GM12878 (cell line): ENCODE measurements around the gene EPX. TPM values are rescaled to one million over a fixed set of nuclear protein-coding genes. Genes with fewer than 3 reads are reported as not detected.

Source experiments
- ATAC-seq: fragments of 200-7000 bp; cut with Tn5 transposase; 3 replicates; pipeline ENCODE4 v1.9.1; 2020; ENCODE audit warnings: mild to moderate bottlenecking, moderate library complexity
- BruUV-seq: library from RNA; stranded (reverse); fragments of 400-500 nt; replicated peaks from 2 replicates; lab custom pipeline; 2021; lab: Mats Ljungman, UMichigan
- CTCF ChIA-PET: fragments of 300-600 bp; sonication (Branson Sonifier 250); formaldehyde crosslinking; extraction: SDS; loops from one replicate; lab custom pipeline; 2021; ENCODE audit warnings: inconsistent platforms; lab: Yijun Ruan, JAX
- POLR2A ChIA-PET: fragments of 350-600 bp; formaldehyde crosslinking; extraction: SDS; loops from one replicate; lab custom pipeline; 2021; ENCODE audit warnings: inconsistent platforms; lab: Charles Lee
- RAD21 ChIA-PET: fragments of 300-600 bp; sonication (Branson Sonifier 250); formaldehyde crosslinking; loops from one replicate; lab custom pipeline; 2023; ENCODE audit warnings: antibody characterized with exemption; ENCODE audit not compliant: unreplicated experiment; lab: Charles Lee
- SMC1A ChIA-PET: fragments of 300-600 bp; sonication (Branson Sonifier 250); formaldehyde crosslinking; loops from one replicate; lab custom pipeline; 2023; ENCODE audit not compliant: unreplicated experiment, uncharacterized antibody; lab: Charles Lee
- DNase-seq: peaks from one replicate; pipeline ENCODE4 v3.0.0-alpha.2; 2011; ENCODE audit warnings: low read depth, low spot score
- FAIRE-seq: peaks from 3 replicates; lab custom pipeline; 2011; peaks lifted over from hg19 to GRCh38; lab: Jason Lieb, UNC
- H2AFZ ChIP-seq: 2 replicates; pipeline ENCODE4 v1.6.0; 2011; ENCODE audit warnings: low read depth, low read length, control low read depth; ENCODE audit not compliant: control insufficient read depth
- H3K27ac ChIP-seq: 2 replicates; pipeline ENCODE4 v1.5.1; 2011; ENCODE audit warnings: control low read depth; ENCODE audit not compliant: control insufficient read depth, insufficient read depth
- H3K27me3 ChIP-seq, 2 experiments: replicated peaks in 1 of 2; 2 replicates each; pipeline versions ENCODE4 v1.6.0 to v1.6.1; 2011; ENCODE audit warnings: low read length in 1 of 2; ENCODE audit not compliant: control insufficient read depth in 2 of 2, insufficient read depth in 2 of 2
- H3K36me3 ChIP-seq, 2 experiments: 2 replicates each; pipeline ENCODE4 v1.5.1; 2011; ENCODE audit warnings: low read length in 1 of 2; ENCODE audit not compliant: control insufficient read depth in 2 of 2, insufficient read depth in 2 of 2
- H3K4me1 ChIP-seq: 2 replicates; pipeline ENCODE4 v1.6.1; 2011; ENCODE audit warnings: mild to moderate bottlenecking, low read length, moderate library complexity, mixed read lengths; ENCODE audit not compliant: control insufficient read depth, insufficient read depth
- H3K4me2 ChIP-seq: 2 replicates; pipeline ENCODE4 v1.6.0; 2011; ENCODE audit warnings: control low read depth; ENCODE audit not compliant: control insufficient read depth, insufficient read depth
- H3K4me3 ChIP-seq: fragments of 200-600 bp; sonication (generic); 2 replicates; pipeline ENCODE4 v1.5.1; 2016
- H3K79me2 ChIP-seq: 2 replicates; pipeline ENCODE4 v1.6.0; 2011; ENCODE audit warnings: low read length; ENCODE audit not compliant: control insufficient read depth, insufficient read depth
- H3K9ac ChIP-seq: 2 replicates; pipeline ENCODE4 v1.8.0; 2011; ENCODE audit warnings: low read length, control low read depth, mixed read lengths; ENCODE audit not compliant: control insufficient read depth, insufficient read depth
- H3K9me3 ChIP-seq: replicated peaks from 3 replicates; pipeline ENCODE4 v1.5.1; 2011; ENCODE audit warnings: mild to moderate bottlenecking, low read length; ENCODE audit not compliant: control insufficient read depth, insufficient read depth
- H4K20me1 ChIP-seq: 2 replicates; pipeline ENCODE4 v1.6.0; 2011; ENCODE audit not compliant: control insufficient read depth, insufficient read depth
- BHLHE40 ChIP-seq, 2 experiments: fragments of 450-650 bp in 1 of 2; IDR thresholded peaks; 2 replicates each; pipeline ENCODE4 v1.6.1; 2011 to 2017; ENCODE audit warnings: low read depth in 2 of 2, borderline replicate concordance in 1 of 2, improper control_type of control experiment in 1 of 2, low read length in 1 of 2, mild to moderate bottlenecking in 1 of 2
- CHD1 ChIP-seq: IDR thresholded peaks from 2 replicates; pipeline ENCODE4 v1.6.1; 2012; ENCODE audit warnings: low read depth, low read length, improper control_type of control experiment
- EZH2 ChIP-seq: IDR thresholded peaks from 2 replicates; pipeline ENCODE4 v1.6.1; 2012; ENCODE audit warnings: low read depth, mild to moderate bottlenecking, control low read depth, inconsistent platforms, low read length, borderline replicate concordance; ENCODE audit not compliant: control insufficient read depth
- KDM1A ChIP-seq: fragments of 200-600 bp; sonication (generic); IDR thresholded peaks from 2 replicates; pipeline ENCODE4 v1.6.1; 2016; ENCODE audit warnings: borderline replicate concordance
- NFYB ChIP-seq: IDR thresholded peaks from 2 replicates; pipeline ENCODE4 v1.6.1; 2011; ENCODE audit warnings: low read depth, mild to moderate bottlenecking, low read length, improper control_type of control experiment, moderate library complexity; ENCODE audit not compliant: insufficient read depth
- SIN3A ChIP-seq: IDR thresholded peaks from 2 replicates; pipeline ENCODE4 v1.6.1; 2012; ENCODE audit warnings: low read depth, low read length, improper control_type of control experiment
- TCF12 ChIP-seq: IDR thresholded peaks from 2 replicates; pipeline ENCODE4 v1.6.1; 2011; ENCODE audit warnings: low read depth, mild to moderate bottlenecking, low read length
- YY1 ChIP-seq: IDR thresholded peaks from 2 replicates; pipeline ENCODE4 v1.6.1; 2011; ENCODE audit warnings: low read depth, mild to moderate bottlenecking, low read length
- ZNF207 ChIP-seq: fragments of 450-650 bp; IDR thresholded peaks from 2 replicates; pipeline ENCODE4 v1.6.1; 2014; ENCODE audit warnings: antibody characterized with exemption, mild to moderate bottlenecking, borderline replicate concordance
- ZNF217 ChIP-seq: fragments of 450-650 bp; IDR thresholded peaks from 2 replicates; pipeline ENCODE4 v1.6.1; 2017; ENCODE audit warnings: antibody characterized with exemption, mild to moderate bottlenecking
- WGBS: methylation state at CpG from one replicate; pipeline ENCODE4 v1.1.6; 2016; ENCODE audit warnings: low lambda C conversion rate; ENCODE audit not compliant: insufficient replicate concordance, insufficient coverage; ENCODE audit errors: missing lambda C conversion rate; 5-methylcytosine and 5-hydroxymethylcytosine counted together
- in situ Hi-C: fragments of 300-500 bp; cut with MboI; formaldehyde crosslinking; loops from 9 replicates; pipeline ENCODE4 v1.14.3; 2018; ENCODE audit warnings: mixed read lengths
- intact Hi-C: fragments of 100-400 bp; cut with micrococcal nuclease; formaldehyde crosslinking; loops from one replicate; pipeline ENCODE4 v1.14.2; 2022; ENCODE audit not compliant: unreplicated experiment
- polyA plus RNA-seq, 11 experiments: library from polyadenylated mRNA; depleted of rRNA in 4 of 11; unstranded in 6 of 11; stranded (reverse) in 5 of 11; fragments of >200 nt; fragmentation: Nextera tagmentation in 4 of 11; fragmentation: Illumina TruSeq in 1 of 11; extraction: Ambion mirVana in 4 of 11; extraction: Trizol in 1 of 11; gene quantifications; 1 replicate in 1 of 11; 2 replicates in 10 of 11; pipeline versions ENCODE4 v1.2.1 to v1.2.3, GENCODE V29; 2011 to 2016; ENCODE audit warnings: inconsistent platforms in 2 of 11, missing spikeins in 2 of 11, low read depth in 1 of 11
- total RNA-seq, 4 experiments: library from RNA; depleted of rRNA in 3 of 4; stranded (reverse); fragments of >200 nt in 3 of 4; fragmentation: Illumina TruSeq in 1 of 4; extraction: Trizol in 1 of 4; gene quantifications; 2 replicates each; pipeline versions ENCODE4 v1.2.1 to v1.2.3, GENCODE V29; 2013 to 2021
- TF ChIP-seq, protein P1 (sequence below): IDR thresholded peaks from 2 replicates; pipeline ENCODE4 v1.6.1; 2011; ENCODE audit warnings: borderline replicate concordance, low read depth, mild to moderate bottlenecking, moderate library complexity, mixed read lengths, low read length; ENCODE audit not compliant: insufficient read depth; ENCODE audit errors: extremely low read length
- TF ChIP-seq, protein P2 (sequence below): fragments of 450-650 bp; IDR thresholded peaks from 2 replicates; pipeline ENCODE4 v1.6.1; 2018; ENCODE audit warnings: mild to moderate bottlenecking, low read depth, moderate library complexity; ENCODE audit not compliant: partially characterized antibody
- TF ChIP-seq, protein P3 (sequence below): IDR thresholded peaks from 2 replicates; pipeline ENCODE4 v1.6.1; 2012; ENCODE audit warnings: mild to moderate bottlenecking, low read depth, low read length
- TF ChIP-seq, protein P4 (sequence below): IDR thresholded peaks from 2 replicates; pipeline ENCODE4 v1.6.1; 2012; ENCODE audit warnings: low read depth, low read length, improper control_type of control experiment

The EPX gene
- total and polyA plus RNA-seq, 10 of the 15 experiments (the other 5 are each of a cell fraction or from before 2014, with no cell fraction given) = 0.03 TPM; not detected in 9

DNA sequence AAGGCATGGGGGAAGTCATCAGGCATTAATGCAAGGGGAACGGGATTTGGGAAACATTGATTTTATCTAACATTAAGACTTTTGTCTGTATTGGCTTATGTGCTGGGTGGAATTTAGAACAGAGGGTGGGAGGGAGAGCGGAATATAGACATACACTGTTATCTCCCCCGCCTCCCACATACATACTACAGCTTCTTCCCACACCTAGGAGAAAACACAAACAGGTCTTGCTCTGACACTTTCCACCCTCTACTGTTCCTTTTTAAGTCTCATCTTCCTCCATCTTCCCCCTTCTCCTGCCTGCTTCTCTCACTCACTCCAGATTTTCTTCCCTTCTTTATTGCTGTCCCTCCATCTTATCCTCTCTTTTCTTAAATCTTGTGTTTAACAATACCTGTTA is 43.9 kb upstream of the EPX start (continued):
- TF ChIP-seq ZNF207 = no peak
- no peak for TF ChIP-seq EZH2
- TF ChIP-seq, all 136 proteins: peak for 0

DNA sequence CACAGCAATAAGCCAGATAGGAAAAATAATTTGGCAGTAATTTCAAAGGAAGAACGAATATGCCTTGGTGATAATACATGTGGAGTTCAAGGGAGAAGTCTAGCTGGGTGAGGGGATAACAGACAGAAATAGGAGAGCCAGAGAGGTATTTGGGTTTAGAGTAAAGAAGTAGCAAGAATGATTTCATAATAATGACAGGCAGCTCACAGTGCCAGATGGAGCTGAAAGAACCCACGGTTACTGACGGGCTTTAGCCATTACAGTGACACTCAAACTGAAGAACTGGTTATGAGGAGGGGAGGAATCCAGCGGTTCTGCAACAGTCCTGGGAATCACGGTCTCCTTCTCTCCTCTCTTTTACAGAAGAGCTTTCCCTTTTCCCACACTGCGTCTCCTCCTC is 42.1 kb upstream of the EPX start:
- Histone ChIP-seq H3K36me3 (no peaks in the 10 kb centered on the region), H4K20me1 (no peaks in the 10 kb centered on the region; the same call in 1 of the 2 replicates), H2AFZ (no peak overlapping the region), H3K27me3 (peaks cover 2 to 4% of the 10 kb centered on the region in 2 experiments), H3K9me3 (no peaks in the 10 kb centered on the region; the same call in 1 of the 3 replicates), H3K4me3 (no peak overlapping the region), H3K9ac (no peak overlapping the region), H3K4me2 (no peak overlapping the region), H3K4me1 (no peaks in the 10 kb centered on the region), H3K27ac (no peak overlapping the region), H3K79me2 (no peaks in the 10 kb centered on the region)
- 45% methylated on average over 6 of the region's 6 CpGs for WGBS
- ChIA-PET POLR2A (no interaction called here), SMC1A (interaction anchor here (1.1 kb wide), 1 partner anchor 20 kb away, joined by 3 read pairs; no protein-coding TSS in a partner anchor), RAD21 (no interaction called here), CTCF (no interaction called here)
- FAIRE-seq (no peak), DNase-seq (no peak), ATAC-seq (no peak)
- intact Hi-C loops = no loop called here
- in situ Hi-C loops = no loop called here
- BruUV-seq = no TSS peak
- no peak for TF ChIP-seq BHLHE40 (IDR thresholded peaks at IDR 0.05; ENCODE audit: borderline replicate concordance in 1 of 2, low read depth in 2 of 2, low read length in 1 of 2)
- no peak for TF ChIP-seq KDM1A
- TF ChIP-seq ZNF217 = no peak
- no peak for TF ChIP-seq CHD1
- no peak for TF ChIP-seq TCF12
- TF ChIP-seq, protein P1, sequence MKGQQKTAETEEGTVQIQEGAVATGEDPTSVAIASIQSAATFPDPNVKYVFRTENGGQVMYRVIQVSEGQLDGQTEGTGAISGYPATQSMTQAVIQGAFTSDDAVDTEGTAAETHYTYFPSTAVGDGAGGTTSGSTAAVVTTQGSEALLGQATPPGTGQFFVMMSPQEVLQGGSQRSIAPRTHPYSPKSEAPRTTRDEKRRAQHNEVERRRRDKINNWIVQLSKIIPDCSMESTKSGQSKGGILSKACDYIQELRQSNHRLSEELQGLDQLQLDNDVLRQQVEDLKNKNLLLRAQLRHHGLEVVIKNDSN = no peak
- TF ChIP-seq, protein P2, sequence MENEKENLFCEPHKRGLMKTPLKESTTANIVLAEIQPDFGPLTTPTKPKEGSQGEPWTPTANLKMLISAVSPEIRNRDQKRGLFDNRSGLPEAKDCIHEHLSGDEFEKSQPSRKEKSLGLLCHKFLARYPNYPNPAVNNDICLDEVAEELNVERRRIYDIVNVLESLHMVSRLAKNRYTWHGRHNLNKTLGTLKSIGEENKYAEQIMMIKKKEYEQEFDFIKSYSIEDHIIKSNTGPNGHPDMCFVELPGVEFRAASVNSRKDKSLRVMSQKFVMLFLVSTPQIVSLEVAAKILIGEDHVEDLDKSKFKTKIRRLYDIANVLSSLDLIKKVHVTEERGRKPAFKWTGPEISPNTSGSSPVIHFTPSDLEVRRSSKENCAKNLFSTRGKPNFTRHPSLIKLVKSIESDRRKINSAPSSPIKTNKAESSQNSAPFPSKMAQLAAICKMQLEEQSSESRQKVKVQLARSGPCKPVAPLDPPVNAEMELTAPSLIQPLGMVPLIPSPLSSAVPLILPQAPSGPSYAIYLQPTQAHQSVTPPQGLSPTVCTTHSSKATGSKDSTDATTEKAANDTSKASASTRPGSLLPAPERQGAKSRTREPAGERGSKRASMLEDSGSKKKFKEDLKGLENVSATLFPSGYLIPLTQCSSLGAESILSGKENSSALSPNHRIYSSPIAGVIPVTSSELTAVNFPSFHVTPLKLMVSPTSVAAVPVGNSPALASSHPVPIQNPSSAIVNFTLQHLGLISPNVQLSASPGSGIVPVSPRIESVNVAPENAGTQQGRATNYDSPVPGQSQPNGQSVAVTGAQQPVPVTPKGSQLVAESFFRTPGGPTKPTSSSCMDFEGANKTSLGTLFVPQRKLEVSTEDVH = no peak
- TF ChIP-seq YY1 = no peak
- TF ChIP-seq NFYB = no peak
- TF ChIP-seq, protein P3, sequence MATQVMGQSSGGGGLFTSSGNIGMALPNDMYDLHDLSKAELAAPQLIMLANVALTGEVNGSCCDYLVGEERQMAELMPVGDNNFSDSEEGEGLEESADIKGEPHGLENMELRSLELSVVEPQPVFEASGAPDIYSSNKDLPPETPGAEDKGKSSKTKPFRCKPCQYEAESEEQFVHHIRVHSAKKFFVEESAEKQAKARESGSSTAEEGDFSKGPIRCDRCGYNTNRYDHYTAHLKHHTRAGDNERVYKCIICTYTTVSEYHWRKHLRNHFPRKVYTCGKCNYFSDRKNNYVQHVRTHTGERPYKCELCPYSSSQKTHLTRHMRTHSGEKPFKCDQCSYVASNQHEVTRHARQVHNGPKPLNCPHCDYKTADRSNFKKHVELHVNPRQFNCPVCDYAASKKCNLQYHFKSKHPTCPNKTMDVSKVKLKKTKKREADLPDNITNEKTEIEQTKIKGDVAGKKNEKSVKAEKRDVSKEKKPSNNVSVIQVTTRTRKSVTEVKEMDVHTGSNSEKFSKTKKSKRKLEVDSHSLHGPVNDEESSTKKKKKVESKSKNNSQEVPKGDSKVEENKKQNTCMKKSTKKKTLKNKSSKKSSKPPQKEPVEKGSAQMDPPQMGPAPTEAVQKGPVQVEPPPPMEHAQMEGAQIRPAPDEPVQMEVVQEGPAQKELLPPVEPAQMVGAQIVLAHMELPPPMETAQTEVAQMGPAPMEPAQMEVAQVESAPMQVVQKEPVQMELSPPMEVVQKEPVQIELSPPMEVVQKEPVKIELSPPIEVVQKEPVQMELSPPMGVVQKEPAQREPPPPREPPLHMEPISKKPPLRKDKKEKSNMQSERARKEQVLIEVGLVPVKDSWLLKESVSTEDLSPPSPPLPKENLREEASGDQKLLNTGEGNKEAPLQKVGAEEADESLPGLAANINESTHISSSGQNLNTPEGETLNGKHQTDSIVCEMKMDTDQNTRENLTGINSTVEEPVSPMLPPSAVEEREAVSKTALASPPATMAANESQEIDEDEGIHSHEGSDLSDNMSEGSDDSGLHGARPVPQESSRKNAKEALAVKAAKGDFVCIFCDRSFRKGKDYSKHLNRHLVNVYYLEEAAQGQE = no peak
- TF ChIP-seq, protein P4, sequence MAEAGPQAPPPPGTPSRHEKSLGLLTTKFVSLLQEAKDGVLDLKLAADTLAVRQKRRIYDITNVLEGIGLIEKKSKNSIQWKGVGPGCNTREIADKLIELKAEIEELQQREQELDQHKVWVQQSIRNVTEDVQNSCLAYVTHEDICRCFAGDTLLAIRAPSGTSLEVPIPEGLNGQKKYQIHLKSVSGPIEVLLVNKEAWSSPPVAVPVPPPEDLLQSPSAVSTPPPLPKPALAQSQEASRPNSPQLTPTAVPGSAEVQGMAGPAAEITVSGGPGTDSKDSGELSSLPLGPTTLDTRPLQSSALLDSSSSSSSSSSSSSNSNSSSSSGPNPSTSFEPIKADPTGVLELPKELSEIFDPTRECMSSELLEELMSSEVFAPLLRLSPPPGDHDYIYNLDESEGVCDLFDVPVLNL = no peak
- no peak for TF ChIP-seq SIN3A
